HG02571 (cell line): ENCODE measurements around the gene TFF3.

Experiments used
- ATAC-seq: cut with Tn5 transposase; IDR thresholded peaks from one replicate; pipeline ENCODE4 v1.9.1; 2021; ENCODE audit warnings: mild to moderate bottlenecking, moderate library complexity; ENCODE audit not compliant: unreplicated experiment

The TFF3 gene

GRCh38 chr21:42291751-42292562, 23.3 kb downstream of the TFF3 start:
- no peak for ATAC-seq

- no peak for ATAC-seq
Measured at GRCh38 chr21:42291003-42291750, 24.0 kb downstream of the TFF3 start.

GRCh38 chr21:42290505-42290904, 24.7 kb downstream of the TFF3 start:
- ATAC-seq, result no peak

- no peak for ATAC-seq
Measured at GRCh38 chr21:42289926-42290325, 25.3 kb downstream of the TFF3 start.

GRCh38 chr21:42288962-42289361, 26.2 kb downstream of the TFF3 start:
- ATAC-seq, result no peak

GRCh38 chr21:42287193-42288083, 27.8 kb downstream of the TFF3 start:
- ATAC-seq, result no peak

GRCh38 chr21:42286416-42286815, 28.8 kb downstream of the TFF3 start:
- no peak for ATAC-seq

- ATAC-seq, result no peak
Measured at GRCh38 chr21:42285569-42286245, 29.5 kb downstream of the TFF3 start.

- no peak for ATAC-seq
Measured at GRCh38 chr21:42282715-42283114, 32.5 kb downstream of the TFF3 start.

GRCh38 chr21:42282021-42282420, 33.2 kb downstream of the TFF3 start:
- ATAC-seq, result no peak

- no peak for ATAC-seq
Measured at GRCh38 chr21:42281181-42281680, 34.0 kb downstream of the TFF3 start.

- ATAC-seq, result no peak
Measured at GRCh38 chr21:42280356-42281180, 34.6 kb downstream of the TFF3 start.

- ATAC-seq, result no peak
Measured at GRCh38 chr21:42279888-42280287, 35.3 kb downstream of the TFF3 start.

GRCh38 chr21:42279341-42279871, 35.8 kb downstream of the TFF3 start:
- ATAC-seq, result no peak

GRCh38 chr21:42278451-42279149, 36.6 kb downstream of the TFF3 start:
- ATAC-seq, result no peak

- ATAC-seq, result no peak
Measured at GRCh38 chr21:42277593-42277992, 37.6 kb downstream of the TFF3 start.

GRCh38 chr21:42276526-42277154, 38.6 kb downstream of the TFF3 start:
- no peak for ATAC-seq

GRCh38 chr21:42276076-42276475, 39.1 kb downstream of the TFF3 start:
- no peak for ATAC-seq
